NB4 (cell line): ENCODE data around the gene SPATA21.
A peak's percentile ranks its signal among the peaks of the same experiment; 100 is the strongest.

ENCODE experiments used
- CTCF ChIP-seq: IDR thresholded peaks from one replicate; pipeline ENCODE4 v1.5.1; 2012; ENCODE audit warnings: low read depth, low read length
- MYC ChIP-seq: IDR thresholded peaks from 2 replicates; pipeline ENCODE4 v1.6.1; 2011; ENCODE audit warnings: low read depth, low read length
- POLR2A ChIP-seq: IDR thresholded peaks from 2 replicates; pipeline ENCODE4 v1.6.1; 2011; ENCODE audit warnings: mild to moderate bottlenecking; ENCODE audit not compliant: insufficient read length; ENCODE audit errors: extremely low read depth
- TF ChIP-seq, protein P1 (sequence below): IDR thresholded peaks from 2 replicates; pipeline ENCODE4 v1.6.1; 2011; ENCODE audit warnings: low read depth, low read length

GRCh38 chr1:16351994-16352841 is 85.0 kb downstream of the SPATA21 start, which contains the start of gene FBXO42:
- TF ChIP-seq CTCF (no peak), MYC (no peak), POLR2A (peak; percentile 89)
- TF ChIP-seq, protein P1, sequence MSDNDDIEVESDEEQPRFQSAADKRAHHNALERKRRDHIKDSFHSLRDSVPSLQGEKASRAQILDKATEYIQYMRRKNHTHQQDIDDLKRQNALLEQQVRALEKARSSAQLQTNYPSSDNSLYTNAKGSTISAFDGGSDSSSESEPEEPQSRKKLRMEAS = peak; percentile 11; the same call in 1 of the 2 replicates
